HG03045 (cell line): ENCODE data around the gene S1PR1.
"Not testable (repeated sequence)": the region's sequence is repeated elsewhere in the genome, so short reads cannot be mapped to it uniquely, and the experiment has no call there.

Source experiments
- ATAC-seq: cut with Tn5 transposase; IDR thresholded peaks from one replicate; pipeline ENCODE4 v1.9.1; 2021; ENCODE audit warnings: mild to moderate bottlenecking, moderate library complexity; ENCODE audit not compliant: unreplicated experiment

S1PR1 gene

GRCh38 chr1:101219924-101220870 is 16.6 kb upstream of the S1PR1 start:
- ATAC-seq, result no peak

- ATAC-seq, result no peak
These were observed 15.9 kb upstream of the S1PR1 start for GRCh38 chr1:101220906-101221305.

DNA sequence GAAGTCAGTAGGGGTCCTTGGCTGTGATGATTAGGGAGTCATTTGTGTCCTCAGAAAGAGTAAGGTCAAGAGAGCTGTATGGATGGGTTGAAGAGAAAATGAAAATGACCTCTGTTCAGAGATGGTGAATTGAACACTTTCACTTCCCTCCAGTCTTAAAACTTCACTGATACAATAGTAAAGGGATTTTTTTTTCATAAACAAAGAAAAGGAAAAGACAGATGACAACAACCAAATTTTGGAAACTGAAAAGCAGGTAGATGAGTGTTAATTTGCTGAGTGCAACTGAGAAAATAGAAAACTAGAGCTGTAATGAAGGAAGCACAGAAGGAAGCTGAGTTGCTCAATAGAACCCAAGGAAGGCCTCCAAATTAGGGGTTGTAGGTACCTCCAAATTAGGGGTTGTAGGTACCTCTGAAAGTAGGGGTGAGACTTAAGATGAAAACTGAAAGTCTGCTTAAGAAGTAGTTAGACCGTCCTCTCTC is 14.8 kb upstream of the S1PR1 start:
- peak; percentile 95 for ATAC-seq

GRCh38 chr1:101227837-101228236 is 9.0 kb upstream of the S1PR1 start:
- no peak for ATAC-seq

GRCh38 chr1:101228424-101229134 is 8.2 kb upstream of the S1PR1 start:
- ATAC-seq, result no peak

- not testable (repeated sequence) for ATAC-seq
These were observed 4.6 kb upstream of the S1PR1 start for GRCh38 chr1:101232182-101232581.

DNA sequence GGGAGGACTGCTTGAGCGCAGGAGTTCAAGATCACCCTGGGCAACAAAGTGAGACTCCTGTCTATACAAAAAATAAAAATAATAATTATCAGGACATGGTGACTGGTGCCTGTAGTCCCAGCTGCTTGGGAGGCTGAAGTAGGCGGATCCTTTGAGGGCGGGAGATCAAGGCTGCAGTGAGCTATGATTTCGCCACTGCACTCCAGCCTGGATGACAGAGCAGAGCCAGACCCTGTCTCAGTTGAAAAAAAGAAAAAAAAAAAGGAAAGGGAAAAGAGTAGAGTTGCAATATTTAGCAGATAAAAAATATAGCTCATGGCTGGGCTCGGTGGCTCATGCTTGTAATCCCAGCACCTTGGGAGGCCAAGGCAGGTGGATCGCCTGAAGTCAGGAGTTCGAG is 3.3 kb upstream of the S1PR1 start:
- ATAC-seq, result no peak

DNA sequence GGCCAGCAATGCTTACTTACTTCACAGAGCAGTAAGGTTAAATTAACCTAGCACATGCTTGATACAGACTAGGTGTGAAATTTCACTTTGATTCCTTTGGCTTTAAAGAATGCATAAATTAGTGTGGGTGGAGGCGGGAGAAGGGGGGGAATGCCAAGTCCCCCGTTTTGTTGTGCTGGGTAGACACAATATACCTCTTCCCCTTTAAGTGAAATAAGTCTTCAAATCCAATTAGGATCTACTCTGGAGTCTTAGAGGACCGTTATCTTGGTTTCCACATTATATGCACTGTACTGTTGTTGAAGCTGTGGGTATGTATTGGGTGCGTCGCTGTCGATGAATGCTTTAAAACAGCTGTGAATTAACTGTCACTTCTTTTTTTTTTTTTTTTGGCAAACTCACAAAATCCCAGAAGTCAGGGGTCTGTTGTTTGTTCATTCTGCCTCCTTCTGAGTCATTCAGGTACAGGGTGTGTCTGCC is 1.6 kb upstream of the S1PR1 start:
- no peak for ATAC-seq

DNA sequence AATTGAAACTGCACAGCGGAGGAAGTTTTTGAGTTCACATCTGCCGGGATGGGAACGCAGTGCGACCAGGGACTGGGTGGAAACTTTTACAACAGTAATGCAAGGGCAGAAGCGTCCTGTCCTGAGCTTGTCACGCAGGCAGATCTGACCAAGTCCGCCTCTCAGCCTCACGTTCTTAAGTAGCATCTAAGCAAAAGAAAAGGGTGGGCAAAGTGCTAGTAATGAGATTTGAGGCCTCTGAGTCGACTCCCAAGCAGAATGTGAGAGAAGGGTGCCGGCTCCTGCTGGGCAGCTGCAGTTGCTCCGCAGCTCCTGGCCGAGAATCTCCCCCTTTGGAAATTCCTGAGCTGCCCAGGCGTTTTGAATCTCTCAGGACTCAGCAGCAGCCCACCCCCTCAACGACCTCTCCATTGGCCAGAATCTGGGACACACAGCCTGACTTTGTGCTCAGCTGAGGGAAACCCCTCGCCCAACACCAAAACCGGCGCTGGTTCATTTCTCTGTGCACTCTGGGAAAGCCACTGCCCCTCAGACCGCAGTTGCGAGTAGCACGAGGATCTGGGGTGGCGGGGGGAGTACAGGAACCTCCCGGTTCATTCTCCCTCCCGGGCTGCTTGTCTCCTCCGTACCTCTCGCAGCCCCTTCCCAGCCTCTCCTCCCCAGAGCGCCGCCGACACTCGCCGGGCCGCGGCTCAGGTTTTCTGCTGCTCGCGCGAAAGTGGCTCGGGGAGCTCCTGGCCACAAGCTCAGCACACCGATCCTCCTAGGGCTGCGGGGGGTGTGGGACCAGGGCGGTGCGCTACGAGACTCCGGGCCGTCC is 913 bp upstream of the S1PR1 start:
- ATAC-seq, result peak; percentile 67

- ATAC-seq, result no peak
These were observed 514 bp downstream of the S1PR1 start for GRCh38 chr1:101237229-101237837.

GRCh38 chr1:101238031-101238628 is 1.3 kb downstream of the S1PR1 start:
- no peak for ATAC-seq

DNA sequence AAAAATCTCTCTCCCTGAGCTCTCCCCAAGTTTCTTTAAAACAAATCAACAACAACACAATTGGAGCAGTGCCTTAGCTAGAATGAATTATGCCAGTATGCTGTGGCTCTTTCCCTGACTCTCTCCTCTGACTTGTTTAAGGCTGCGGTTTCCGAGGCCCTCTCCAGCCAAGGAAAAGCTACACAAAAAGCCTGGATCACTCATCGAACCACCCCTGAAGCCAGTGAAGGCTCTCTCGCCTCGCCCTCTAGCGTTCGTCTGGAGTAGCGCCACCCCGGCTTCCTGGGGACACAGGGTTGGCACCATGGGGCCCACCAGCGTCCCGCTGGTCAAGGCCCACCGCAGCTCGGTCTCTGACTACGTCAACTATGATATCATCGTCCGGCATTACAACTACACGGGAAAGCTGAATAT is 1.9 kb downstream of the S1PR1 start:
- ATAC-seq, result peak; percentile 30

DNA sequence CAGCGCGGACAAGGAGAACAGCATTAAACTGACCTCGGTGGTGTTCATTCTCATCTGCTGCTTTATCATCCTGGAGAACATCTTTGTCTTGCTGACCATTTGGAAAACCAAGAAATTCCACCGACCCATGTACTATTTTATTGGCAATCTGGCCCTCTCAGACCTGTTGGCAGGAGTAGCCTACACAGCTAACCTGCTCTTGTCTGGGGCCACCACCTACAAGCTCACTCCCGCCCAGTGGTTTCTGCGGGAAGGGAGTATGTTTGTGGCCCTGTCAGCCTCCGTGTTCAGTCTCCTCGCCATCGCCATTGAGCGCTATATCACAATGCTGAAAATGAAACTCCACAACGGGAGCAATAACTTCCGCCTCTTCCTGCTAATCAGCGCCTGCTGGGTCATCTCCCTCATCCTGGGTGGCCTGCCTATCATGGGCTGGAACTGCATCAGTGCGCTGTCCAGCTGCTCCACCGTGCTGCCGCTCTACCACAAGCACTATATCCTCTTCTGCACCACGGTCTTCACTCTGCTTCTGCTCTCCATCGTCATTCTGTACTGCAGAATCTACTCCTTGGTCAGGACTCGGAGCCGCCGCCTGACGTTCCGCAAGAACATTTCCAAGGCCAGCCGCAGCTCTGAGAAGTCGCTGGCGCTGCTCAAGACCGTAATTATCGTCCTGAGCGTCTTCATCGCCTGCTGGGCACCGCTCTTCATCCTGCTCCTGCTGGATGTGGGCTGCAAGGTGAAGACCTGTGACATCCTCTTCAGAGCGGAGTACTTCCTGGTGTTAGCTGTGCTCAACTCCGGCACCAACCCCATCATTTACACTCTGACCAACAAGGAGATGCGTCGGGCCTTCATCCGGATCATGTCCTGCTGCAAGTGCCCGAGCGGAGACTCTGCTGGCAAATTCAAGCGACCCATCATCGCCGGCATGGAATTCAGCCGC is 2.5 kb downstream of the S1PR1 start:
- ATAC-seq, result no peak

DNA sequence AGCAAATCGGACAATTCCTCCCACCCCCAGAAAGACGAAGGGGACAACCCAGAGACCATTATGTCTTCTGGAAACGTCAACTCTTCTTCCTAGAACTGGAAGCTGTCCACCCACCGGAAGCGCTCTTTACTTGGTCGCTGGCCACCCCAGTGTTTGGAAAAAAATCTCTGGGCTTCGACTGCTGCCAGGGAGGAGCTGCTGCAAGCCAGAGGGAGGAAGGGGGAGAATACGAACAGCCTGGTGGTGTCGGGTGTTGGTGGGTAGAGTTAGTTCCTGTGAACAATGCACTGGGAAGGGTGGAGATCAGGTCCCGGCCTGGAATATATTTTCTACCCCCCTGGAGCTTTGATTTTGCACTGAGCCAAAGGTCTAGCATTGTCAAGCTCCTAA is 3.2 kb downstream of the S1PR1 start:
- ATAC-seq, result no peak

- ATAC-seq, result no peak
These were observed 4.8 kb downstream of the S1PR1 start for GRCh38 chr1:101241485-101242225.

DNA sequence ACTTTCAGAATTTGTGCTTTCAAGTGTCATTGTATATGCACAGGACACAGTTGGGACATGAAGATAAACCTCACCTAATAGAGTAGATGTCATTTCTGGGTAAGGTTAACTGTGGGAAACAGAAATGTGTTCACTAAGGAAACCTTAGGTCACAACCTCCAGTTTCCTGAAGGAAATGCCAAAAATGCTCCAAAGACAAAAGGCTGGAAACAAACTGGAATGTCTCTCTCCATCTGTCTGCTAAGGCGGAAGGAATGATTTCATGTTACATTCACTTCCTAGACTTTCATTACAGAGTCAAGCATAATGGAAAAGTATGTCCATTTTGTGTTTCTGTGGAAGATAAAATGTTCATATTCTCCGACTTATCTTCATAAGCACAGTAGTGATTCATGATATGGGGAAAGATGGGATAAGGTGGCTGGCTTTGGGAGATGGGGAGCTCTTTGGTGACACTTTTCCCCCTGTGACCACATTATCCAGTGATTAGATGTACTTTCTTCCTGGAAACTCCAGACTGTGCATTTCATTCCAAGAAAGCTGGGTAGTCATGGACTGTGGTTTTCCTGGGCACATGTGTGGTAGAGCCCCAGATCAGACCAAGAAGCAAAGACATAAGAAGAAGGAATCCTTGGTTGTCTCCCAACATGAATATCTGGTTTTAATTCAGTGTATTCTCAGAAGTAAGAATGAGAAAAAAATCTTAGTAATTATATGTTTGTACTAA is 5.7 kb downstream of the S1PR1 start:
- ATAC-seq, result no peak

DNA sequence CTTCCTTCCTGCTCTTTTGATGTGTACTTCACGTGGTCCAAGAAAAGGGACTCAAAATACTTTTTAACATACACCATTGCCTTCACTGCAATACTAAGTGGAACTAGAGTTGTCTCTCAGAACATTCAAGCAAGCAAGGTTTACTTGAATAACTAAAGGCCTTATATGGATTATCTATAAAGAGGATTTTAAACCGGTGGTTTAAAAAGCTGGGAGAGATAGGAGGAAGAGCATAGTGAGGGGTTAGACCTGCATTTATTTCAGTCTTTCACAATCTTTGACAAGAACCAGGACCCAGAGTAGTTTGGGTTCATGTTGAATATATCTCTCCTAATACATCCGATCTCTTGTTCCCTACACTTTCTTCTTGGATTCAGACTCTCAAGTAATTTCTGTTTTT is 6.9 kb downstream of the S1PR1 start:
- ATAC-seq, result no peak

- ATAC-seq, result no peak
These were observed 8.0 kb downstream of the S1PR1 start for GRCh38 chr1:101244842-101245241.
